ENCODE data around the gene TCOF1. TPM values are rescaled to one million over a fixed set of nuclear protein-coding genes. Genes with fewer than 3 reads are reported as not detected.

TCOF1 gene, protein sequence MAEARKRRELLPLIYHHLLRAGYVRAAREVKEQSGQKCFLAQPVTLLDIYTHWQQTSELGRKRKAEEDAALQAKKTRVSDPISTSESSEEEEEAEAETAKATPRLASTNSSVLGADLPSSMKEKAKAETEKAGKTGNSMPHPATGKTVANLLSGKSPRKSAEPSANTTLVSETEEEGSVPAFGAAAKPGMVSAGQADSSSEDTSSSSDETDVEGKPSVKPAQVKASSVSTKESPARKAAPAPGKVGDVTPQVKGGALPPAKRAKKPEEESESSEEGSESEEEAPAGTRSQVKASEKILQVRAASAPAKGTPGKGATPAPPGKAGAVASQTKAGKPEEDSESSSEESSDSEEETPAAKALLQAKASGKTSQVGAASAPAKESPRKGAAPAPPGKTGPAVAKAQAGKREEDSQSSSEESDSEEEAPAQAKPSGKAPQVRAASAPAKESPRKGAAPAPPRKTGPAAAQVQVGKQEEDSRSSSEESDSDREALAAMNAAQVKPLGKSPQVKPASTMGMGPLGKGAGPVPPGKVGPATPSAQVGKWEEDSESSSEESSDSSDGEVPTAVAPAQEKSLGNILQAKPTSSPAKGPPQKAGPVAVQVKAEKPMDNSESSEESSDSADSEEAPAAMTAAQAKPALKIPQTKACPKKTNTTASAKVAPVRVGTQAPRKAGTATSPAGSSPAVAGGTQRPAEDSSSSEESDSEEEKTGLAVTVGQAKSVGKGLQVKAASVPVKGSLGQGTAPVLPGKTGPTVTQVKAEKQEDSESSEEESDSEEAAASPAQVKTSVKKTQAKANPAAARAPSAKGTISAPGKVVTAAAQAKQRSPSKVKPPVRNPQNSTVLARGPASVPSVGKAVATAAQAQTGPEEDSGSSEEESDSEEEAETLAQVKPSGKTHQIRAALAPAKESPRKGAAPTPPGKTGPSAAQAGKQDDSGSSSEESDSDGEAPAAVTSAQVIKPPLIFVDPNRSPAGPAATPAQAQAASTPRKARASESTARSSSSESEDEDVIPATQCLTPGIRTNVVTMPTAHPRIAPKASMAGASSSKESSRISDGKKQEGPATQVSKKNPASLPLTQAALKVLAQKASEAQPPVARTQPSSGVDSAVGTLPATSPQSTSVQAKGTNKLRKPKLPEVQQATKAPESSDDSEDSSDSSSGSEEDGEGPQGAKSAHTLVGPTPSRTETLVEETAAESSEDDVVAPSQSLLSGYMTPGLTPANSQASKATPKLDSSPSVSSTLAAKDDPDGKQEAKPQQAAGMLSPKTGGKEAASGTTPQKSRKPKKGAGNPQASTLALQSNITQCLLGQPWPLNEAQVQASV (N-terminal part only)
- 22.5 TPM for polyA plus RNA-seq (2012; ENCODE audit: low read depth, missing spikeins)

DNA sequence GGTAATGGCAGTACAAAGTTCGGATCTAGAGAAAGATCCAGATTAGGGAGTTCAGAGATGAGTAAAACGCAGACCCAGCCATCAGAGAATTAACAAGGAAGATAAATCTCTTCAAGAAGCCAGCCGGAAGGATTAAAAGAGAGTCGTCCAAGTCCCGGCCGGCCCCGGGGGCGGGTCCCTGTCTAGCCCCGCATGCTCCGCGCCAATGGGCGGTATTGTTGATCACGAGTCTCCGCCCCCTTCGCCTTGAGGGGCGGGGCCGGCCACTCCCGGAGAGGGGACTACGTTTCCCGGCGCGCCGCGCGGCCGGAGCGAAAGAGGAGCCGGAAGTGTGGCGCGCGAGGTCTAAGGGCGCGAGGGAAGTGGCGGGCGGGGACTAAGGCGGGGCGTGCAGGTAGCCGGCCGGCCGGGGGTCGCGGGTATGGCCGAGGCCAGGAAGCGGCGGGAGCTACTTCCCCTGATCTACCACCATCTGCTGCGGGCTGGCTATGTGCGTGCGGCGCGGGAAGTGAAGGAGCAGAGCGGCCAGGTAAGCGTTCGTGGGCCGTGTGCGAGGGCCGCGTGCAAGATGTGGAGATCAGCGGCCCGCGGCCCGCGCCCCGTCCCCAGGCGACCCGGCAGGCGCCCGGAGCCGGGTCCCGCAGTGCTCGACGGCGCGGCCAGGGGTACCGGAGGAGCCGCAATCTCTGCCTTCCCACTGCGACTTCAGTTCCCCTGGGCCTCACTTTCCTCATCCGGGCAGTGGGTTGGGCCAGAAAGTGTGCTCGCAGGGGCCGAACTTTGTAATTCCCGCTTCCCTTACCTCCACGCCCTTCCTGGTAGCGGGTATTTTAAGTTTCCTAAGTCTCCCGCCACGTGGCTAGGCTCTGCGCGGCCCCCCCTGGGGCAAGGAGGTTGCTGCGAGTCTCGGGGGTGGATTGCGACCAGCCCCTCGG lies at the start of gene TCOF1:
TSS of gene TCOF1 (plus strand) at position 372 of the 935 bp plus-strand sequence. CDS start at position 422, 50 bp downstream.
- TF ChIP-seq PAX5 (IDR thresholded peaks at IDR 0.05; ENCODE audit: insufficient read depth, low read length, severe bottlenecking): no peak
- TF ChIP-seq POLR2AphosphoS5 (IDR thresholded peaks at IDR 0.05; ENCODE audit: low read depth, low read length): peak; percentile 28; the same call in 1 of the 2 replicates
- peak; percentile 42; the same call in 1 of the 2 replicates for TF ChIP-seq SPI1 (IDR thresholded peaks at IDR 0.05; ENCODE audit: low read depth, low read length)
- TF ChIP-seq TAF1 (IDR thresholded peaks at IDR 0.05; ENCODE audit: low read depth, low read length): no peak
- DNase-seq (ENCODE audit: insufficient read length, low spot score) (peak; percentile 87), FAIRE-seq (peak; percentile 92)

DNA sequence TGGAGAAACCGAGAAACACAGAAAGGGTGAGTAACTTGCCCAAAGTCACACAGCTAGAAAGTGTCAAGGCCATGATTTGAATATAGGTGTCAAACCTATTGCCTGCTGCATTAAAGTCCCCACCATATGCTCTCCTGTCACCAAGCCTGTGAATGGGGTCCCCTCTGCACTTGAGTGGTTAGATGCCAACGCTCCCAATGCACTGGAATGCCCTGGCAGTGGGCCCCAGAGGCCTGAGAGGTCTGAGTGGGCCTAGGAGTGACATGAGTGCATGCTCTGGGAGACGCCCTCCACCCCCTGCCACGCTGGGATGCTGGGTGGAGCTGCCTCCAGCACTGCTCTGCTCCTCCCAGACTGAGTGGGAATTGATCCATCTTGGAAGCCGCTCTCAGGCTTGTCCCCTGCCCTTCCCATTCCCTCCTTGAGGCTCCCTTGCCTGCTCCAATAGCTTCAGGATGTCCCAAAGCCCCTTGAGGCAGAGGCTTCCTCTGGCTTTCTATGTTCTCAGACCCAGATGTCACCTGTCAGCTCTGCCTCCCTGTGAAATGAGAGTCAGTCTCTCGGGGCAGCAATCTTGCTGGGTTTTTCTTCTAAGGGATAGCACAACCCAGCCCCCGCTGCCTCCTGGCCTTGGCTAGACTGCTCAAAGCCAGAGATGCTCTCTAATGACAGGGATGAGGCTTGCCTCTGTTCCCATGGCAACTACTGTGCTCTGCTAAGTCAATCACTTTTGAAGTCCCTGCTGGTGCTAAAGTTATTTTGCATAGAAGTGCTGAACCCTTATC lies 48.2 kb upstream of the TCOF1 start:
- DNase-seq (ENCODE audit: insufficient read length, low spot score): no peak
- TF ChIP-seq PAX5 (IDR thresholded peaks at IDR 0.05; ENCODE audit: insufficient read depth, low read length, severe bottlenecking): no peak
- no peak for TF ChIP-seq SPI1 (IDR thresholded peaks at IDR 0.05; ENCODE audit: low read depth, low read length)
- no peak for TF ChIP-seq TAF1 (IDR thresholded peaks at IDR 0.05; ENCODE audit: low read depth, low read length)
- TF ChIP-seq POLR2A (IDR thresholded peaks at IDR 0.05; ENCODE audit: low read depth, low read length): no peak
- TF ChIP-seq POU2F2 (IDR thresholded peaks at IDR 0.05; ENCODE audit: low read depth, low read length): no peak
- TF ChIP-seq POLR2AphosphoS5 (IDR thresholded peaks at IDR 0.05; ENCODE audit: low read depth, low read length): no peak
- FAIRE-seq: no peak

DNA sequence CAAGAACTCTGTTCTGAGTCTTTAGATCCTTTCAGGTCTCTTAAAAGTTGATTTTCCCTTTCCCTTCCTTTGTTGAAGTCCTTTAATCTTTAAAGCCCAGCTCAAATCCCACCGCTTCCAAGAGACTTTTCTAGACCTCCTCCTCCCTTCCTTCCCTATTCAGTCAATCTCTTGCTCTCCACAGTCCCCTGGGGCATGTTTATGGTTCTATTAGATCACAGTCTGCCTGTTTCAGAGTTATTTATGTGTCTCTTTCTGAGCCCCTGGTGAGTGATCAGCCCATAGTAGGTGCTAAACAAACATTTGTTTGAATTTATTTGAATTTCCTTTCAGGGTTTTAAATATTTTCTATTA lies 47.6 kb upstream of the TCOF1 start:
- no peak for FAIRE-seq
- DNase-seq (ENCODE audit: insufficient read length, low spot score): no peak
- TF ChIP-seq PAX5 (IDR thresholded peaks at IDR 0.05; ENCODE audit: insufficient read depth, low read length, severe bottlenecking) (no peak), POU2F2 (IDR thresholded peaks at IDR 0.05; ENCODE audit: low read depth, low read length) (no peak), POLR2A (IDR thresholded peaks at IDR 0.05; ENCODE audit: low read depth, low read length) (no peak), TAF1 (IDR thresholded peaks at IDR 0.05; ENCODE audit: low read depth, low read length) (no peak), SPI1 (IDR thresholded peaks at IDR 0.05; ENCODE audit: low read depth, low read length) (no peak), POLR2AphosphoS5 (IDR thresholded peaks at IDR 0.05; ENCODE audit: low read depth, low read length) (no peak)

DNA sequence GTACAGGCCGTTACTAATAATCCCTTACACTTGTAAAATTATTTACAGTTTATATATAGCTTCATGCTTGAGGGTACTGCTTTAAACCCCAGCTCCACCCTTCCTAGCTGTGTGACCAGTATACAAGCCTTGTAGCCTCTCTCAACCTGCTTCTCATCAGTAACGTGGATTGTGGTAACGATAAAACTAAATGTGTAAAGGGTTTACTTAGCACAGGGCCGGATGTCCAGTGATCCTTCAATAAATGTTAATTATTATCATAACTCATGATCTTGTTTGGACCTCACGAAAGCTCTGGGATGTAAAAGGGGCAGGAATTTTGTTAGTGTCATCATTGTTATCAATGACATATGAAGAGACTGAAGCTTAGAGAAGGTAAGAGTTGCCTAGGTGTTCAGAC lies 47.3 kb upstream of the TCOF1 start:
- FAIRE-seq (no peak), DNase-seq (ENCODE audit: insufficient read length, low spot score) (no peak)
- TF ChIP-seq PAX5 (IDR thresholded peaks at IDR 0.05; ENCODE audit: insufficient read depth, low read length, severe bottlenecking): no peak

DNA sequence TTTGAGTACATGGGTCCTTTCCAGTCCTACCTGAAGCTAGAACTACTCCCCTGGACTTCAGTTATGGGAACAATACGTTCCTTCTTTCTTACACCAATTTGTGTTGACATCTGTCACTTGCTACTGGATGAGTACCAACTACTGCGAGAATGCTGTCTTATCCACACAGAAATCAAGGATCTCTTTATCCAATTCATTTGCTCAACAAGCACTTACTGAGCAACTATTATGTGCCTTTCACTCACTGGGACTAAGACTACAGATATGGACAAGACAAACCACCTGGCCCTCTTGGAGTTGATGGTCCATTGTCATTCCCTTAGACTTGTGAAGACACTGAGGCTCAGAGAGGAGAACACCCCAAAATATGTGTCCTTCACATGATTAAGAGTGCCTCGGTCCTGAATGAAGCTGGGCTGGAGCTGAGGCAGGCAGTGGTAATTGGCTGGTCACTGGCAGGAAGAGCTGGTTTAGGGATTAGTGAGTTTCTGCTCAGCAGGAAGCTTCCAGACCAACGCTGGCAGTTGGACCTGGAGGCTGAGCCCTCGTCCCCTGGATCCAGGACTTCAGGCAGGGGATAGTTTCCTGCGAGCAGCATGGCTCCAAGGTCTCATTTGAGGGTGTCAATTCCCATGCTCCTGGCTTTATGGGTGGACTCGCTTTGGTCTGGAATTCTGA lies 46.3 kb upstream of the TCOF1 start:
- no peak for DNase-seq (ENCODE audit: insufficient read length, low spot score)
- no peak for FAIRE-seq
- no peak for TF ChIP-seq PAX5 (IDR thresholded peaks at IDR 0.05; ENCODE audit: insufficient read depth, low read length, severe bottlenecking)
- no peak for TF ChIP-seq TAF1 (IDR thresholded peaks at IDR 0.05; ENCODE audit: low read depth, low read length)
- no peak for TF ChIP-seq POLR2AphosphoS5 (IDR thresholded peaks at IDR 0.05; ENCODE audit: low read depth, low read length)
- TF ChIP-seq POLR2A (IDR thresholded peaks at IDR 0.05; ENCODE audit: low read depth, low read length): no peak
- no peak for TF ChIP-seq SPI1 (IDR thresholded peaks at IDR 0.05; ENCODE audit: low read depth, low read length)
- TF ChIP-seq POU2F2 (IDR thresholded peaks at IDR 0.05; ENCODE audit: low read depth, low read length): no peak

DNA sequence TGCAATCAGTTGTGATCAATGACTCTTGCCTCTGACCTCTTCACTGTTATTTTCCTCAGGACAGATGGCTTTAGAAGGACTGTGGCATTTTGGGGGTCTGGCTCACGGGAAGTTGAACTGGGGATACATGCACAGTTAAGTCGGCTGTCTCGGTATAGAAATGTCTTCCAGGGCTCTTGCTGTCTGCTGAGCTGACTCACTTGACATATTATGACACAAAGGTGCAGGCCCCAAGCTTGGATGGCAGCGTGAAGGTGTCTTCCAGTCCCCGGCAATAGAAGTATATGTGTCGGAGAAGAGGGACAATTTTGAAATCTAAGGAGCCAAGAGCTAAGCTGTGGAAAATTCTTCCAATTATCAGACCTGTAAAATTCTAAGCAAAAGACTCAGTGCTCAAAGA lies 45.0 kb upstream of the TCOF1 start:
- FAIRE-seq (no peak), DNase-seq (ENCODE audit: insufficient read length, low spot score) (no peak)
- TF ChIP-seq SPI1 (IDR thresholded peaks at IDR 0.05; ENCODE audit: low read depth, low read length) (no peak), TAF1 (IDR thresholded peaks at IDR 0.05; ENCODE audit: low read depth, low read length) (no peak), POU2F2 (IDR thresholded peaks at IDR 0.05; ENCODE audit: low read depth, low read length) (no peak)

DNA sequence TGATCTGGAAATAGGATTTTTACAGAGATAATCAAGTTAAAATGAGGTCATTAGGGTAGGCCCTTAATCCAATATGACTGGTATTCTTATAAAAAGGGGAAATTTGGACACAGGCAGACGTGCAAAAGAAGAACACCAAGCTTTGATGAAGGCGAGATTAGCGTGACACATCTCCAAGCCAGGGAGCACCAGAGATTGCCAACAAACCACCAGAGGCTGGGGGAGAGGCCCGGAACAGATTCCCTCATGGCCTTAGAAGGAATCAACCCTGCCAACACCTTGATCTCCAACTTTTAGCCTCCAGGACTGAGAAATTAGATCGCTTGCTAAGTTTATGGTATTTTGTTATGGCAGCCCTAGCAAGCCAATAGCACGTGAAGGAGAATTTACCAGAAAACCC lies 44.0 kb upstream of the TCOF1 start:
- DNase-seq (ENCODE audit: insufficient read length, low spot score) (no peak), FAIRE-seq (no peak)

More for the DNA sequence above, 44.0 kb upstream of the TCOF1 start:
- no peak for TF ChIP-seq POLR2AphosphoS5 (IDR thresholded peaks at IDR 0.05; ENCODE audit: low read depth, low read length)
- TF ChIP-seq SPI1 (IDR thresholded peaks at IDR 0.05; ENCODE audit: low read depth, low read length): no peak
- no peak for TF ChIP-seq POU2F2 (IDR thresholded peaks at IDR 0.05; ENCODE audit: low read depth, low read length)
- no peak for TF ChIP-seq PAX5 (IDR thresholded peaks at IDR 0.05; ENCODE audit: insufficient read depth, low read length, severe bottlenecking)
- no peak for TF ChIP-seq POLR2A (IDR thresholded peaks at IDR 0.05; ENCODE audit: low read depth, low read length)
- no peak for TF ChIP-seq TAF1 (IDR thresholded peaks at IDR 0.05; ENCODE audit: low read depth, low read length)

All from GM12891 (cell line).